OCI-LY3 (cell line): ENCODE measurements around the gene B9D2.

ENCODE experiments used
- H2AFZ ChIP-seq: fragments of 200-600, 300-600 bp; shearing (Covaris generic); 2 replicates; pipeline ENCODE4 v1.6.0; 2014; ENCODE audit warnings: antibody characterized with exemption, low read depth, low read length
- H3K27ac ChIP-seq: fragments of 200-600, 300-600 bp; sonication (generic); 2 replicates; pipeline ENCODE4 v1.5.1; 2014; ENCODE audit warnings: mild to moderate bottlenecking, low read length, moderate library complexity, mixed read lengths
- H3K27me3 ChIP-seq: fragments of 200-600, 300-600 bp; sonication (generic); 2 replicates; pipeline ENCODE4 v1.6.1; 2014; ENCODE audit warnings: low read depth, low read length, mixed read lengths
- H3K36me3 ChIP-seq: fragments of 200-600, 300-600 bp; sonication (generic); replicated peaks from 2 replicates; pipeline ENCODE3; 2014; ENCODE audit warnings: low read depth, low read length, mixed read lengths
- H3K4me1 ChIP-seq: fragments of 300-600, 200-600 bp; sonication (generic); 2 replicates; pipeline ENCODE4 v1.6.1; 2014; ENCODE audit warnings: low read length, mixed read lengths
- H3K4me2 ChIP-seq: fragments of 200-600, 300-600 bp; sonication (generic); 2 replicates; pipeline ENCODE4 v1.6.1; 2014; ENCODE audit warnings: low read length, mixed read lengths
- H3K4me3 ChIP-seq: fragments of 300-600, 200-600 bp; sonication (generic); 2 replicates; pipeline ENCODE4 v1.5.1; 2014; ENCODE audit warnings: antibody characterized with exemption, mild to moderate bottlenecking, low read length, moderate library complexity
- H3K79me2 ChIP-seq: fragments of 300-600, 200-600 bp; shearing (Covaris generic); 2 replicates; pipeline ENCODE4 v1.6.1; 2014; ENCODE audit warnings: mild to moderate bottlenecking, low read length, mixed read lengths
- H3K9ac ChIP-seq: fragments of 300-600, 200-600 bp; shearing (Covaris generic); 2 replicates; pipeline ENCODE4 v1.6.0; 2014; ENCODE audit warnings: mild to moderate bottlenecking, low read length, moderate library complexity
- H3K9me3 ChIP-seq: fragments of 200-600, 300-600 bp; shearing (Covaris generic); 2 replicates; pipeline ENCODE4 v1.6.1; 2014; ENCODE audit warnings: low read length, mixed read lengths; ENCODE audit not compliant: insufficient read depth
- H4K20me1 ChIP-seq: fragments of 200-600, 300-600 bp; sonication (generic); 2 replicates; pipeline ENCODE4 v1.6.1; 2016; ENCODE audit warnings: low read length, mixed read lengths; ENCODE audit not compliant: insufficient read depth
- CTCF ChIP-seq: fragments of 200-600, 300-600 bp; sonication (generic); IDR thresholded peaks from 2 replicates; pipeline ENCODE4 v1.5.1; 2014; ENCODE audit warnings: antibody characterized with exemption, low read length, low read depth
- EZH2phosphoT487 ChIP-seq: fragments of 200-600 bp; shearing (Covaris generic); IDR thresholded peaks from 2 replicates; pipeline ENCODE4 v1.6.1; 2018; ENCODE audit warnings: antibody characterized with exemption, mixed run types, low read depth

Gene B9D2

GRCh38 chr19:41376998-41377365 is 13.0 kb upstream of the B9D2 start:
- Histone ChIP-seq H3K79me2 (no peaks in the 10 kb centered on the region; the same call in 1 of the 2 replicates), H3K4me3 (no peak overlapping the region), H3K9ac (no peak overlapping the region), H3K36me3 (no peaks in the 10 kb centered on the region), H2AFZ (no peak overlapping the region), H4K20me1 (no peaks in the 10 kb centered on the region), H3K4me1 (peaks cover 8% of the 10 kb centered on the region), H3K27ac (no peak overlapping the region), H3K9me3 (no peaks in the 10 kb centered on the region), H3K4me2 (no peak overlapping the region), H3K27me3 (no peaks in the 10 kb centered on the region)
- no peak for TF ChIP-seq EZH2phosphoT487
- TF ChIP-seq CTCF = no peak

DNA sequence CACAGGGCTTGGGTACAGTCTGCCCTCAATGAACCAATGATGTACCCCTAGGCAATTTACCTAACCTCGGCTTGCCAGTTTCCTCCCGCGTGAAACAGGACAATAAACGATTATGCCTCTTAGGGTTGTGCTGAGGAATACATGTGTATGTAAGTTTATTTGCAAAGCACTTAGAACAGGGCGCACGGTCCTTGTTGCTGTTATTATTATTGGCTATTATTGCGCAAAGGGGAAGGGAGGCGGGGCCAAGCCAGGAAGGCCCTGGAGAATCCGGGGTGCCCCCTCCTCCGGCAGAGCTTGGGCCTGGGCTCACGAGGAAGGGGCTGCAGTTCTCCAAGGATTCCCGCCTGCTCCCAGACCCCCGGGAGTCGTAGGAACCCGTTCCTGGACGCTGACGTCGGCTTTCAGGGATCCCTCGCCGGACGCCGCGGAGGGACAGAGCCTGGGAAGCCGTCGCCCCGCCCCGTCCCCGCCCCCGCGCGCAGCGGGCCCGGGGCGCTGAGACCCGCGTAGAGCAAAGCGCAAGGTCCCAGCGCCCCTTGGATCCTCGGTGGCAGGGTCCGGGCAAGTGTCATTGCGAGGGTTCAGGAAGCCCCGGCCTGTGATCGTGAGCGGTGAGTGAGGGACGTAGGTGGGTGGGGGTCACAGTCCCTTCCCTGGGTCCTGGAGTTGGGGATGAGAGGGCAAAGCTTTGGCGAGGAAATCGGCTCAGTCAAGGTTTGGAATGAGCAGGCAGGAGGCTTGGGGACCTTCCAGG is 12.5 kb upstream of the B9D2 start, which contains the start of gene TMEM91:
Gene TMEM91, plus strand, starts transcription at position 293 of the 757 bp plus-strand sequence. CDS start 1,777 bp downstream, outside the sequence.
- Histone ChIP-seq H3K9ac (no peak within 1 kb of the TSS), H4K20me1 (no peaks in the 10 kb centered on the region), H3K4me1 (peaks cover 8% of the 10 kb centered on the region), H3K79me2 (no peaks in the 10 kb centered on the region; the same call in 1 of the 2 replicates), H3K4me3 (no peak within 1 kb of the TSS), H2AFZ (no peak within 1 kb of the TSS), H3K9me3 (no peaks in the 10 kb centered on the region), H3K27me3 (no peaks in the 10 kb centered on the region), H3K4me2 (no peak within 1 kb of the TSS), H3K27ac (no peak within 1 kb of the TSS), H3K36me3 (no peaks in the 10 kb centered on the region)
- TF ChIP-seq CTCF (no peak), EZH2phosphoT487 (no peak)

GRCh38 chr19:41373993-41374392 is 10.0 kb upstream of the B9D2 start:
- H3K9ac ChIP-seq = no peak overlapping the region
- H3K79me2 ChIP-seq = peaks cover 3% of the 10 kb centered on the region
- H3K4me1 ChIP-seq = peaks cover 8% of the 10 kb centered on the region
- no peak overlapping the region for H3K4me2 ChIP-seq
- H3K9me3 ChIP-seq = no peaks in the 10 kb centered on the region
- no peak overlapping the region for H3K4me3 ChIP-seq
- no peaks in the 10 kb centered on the region for H4K20me1 ChIP-seq
- H3K27me3 ChIP-seq = no peaks in the 10 kb centered on the region
- TF ChIP-seq EZH2phosphoT487 (no peak), CTCF (no peak)
- no peak overlapping the region for H2AFZ ChIP-seq
- H3K36me3 ChIP-seq = no peaks in the 10 kb centered on the region
- H3K27ac ChIP-seq = no peak overlapping the region

DNA sequence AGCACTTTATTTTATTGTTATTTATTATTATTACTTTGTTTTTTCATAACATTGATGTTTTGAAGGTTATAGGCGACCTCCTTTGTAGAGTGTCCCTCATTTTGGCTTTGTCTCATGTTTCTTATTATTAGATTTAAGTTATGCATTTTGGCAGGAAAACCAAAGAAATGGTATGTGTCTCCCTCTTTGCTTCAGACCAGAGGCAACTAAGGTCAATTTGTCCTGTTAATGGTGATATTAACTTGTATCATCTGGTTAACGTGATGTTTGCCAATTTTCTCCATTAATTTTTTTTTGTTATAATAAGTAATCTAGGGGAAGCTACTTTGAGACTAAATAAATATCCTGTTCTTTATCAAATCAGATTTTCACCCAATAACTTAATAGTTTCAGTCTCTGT is 8.6 kb upstream of the B9D2 start:
- H3K9me3 ChIP-seq = no peaks in the 10 kb centered on the region
- no peak overlapping the region for H3K9ac ChIP-seq
- TF ChIP-seq EZH2phosphoT487 (no peak), CTCF (no peak)
- no peak overlapping the region for H3K4me3 ChIP-seq
- no peaks in the 10 kb centered on the region for H3K27me3 ChIP-seq
- no peak overlapping the region for H3K4me2 ChIP-seq
- peaks cover 16% of the 10 kb centered on the region for H3K4me1 ChIP-seq
- peaks cover 13% of the 10 kb centered on the region for H3K79me2 ChIP-seq
- no peak overlapping the region for H2AFZ ChIP-seq
- no peaks in the 10 kb centered on the region for H4K20me1 ChIP-seq
- H3K36me3 ChIP-seq = no peaks in the 10 kb centered on the region
- H3K27ac ChIP-seq = no peak overlapping the region
